Gastroesophageal sphincter (tissue), 3 donors: Measurements from ENCODE around the gene SMAD6.

Experiments
- POLR2A ChIP-seq, 2 donors: fragments of 450-650 bp; IDR thresholded peaks; one replicate each; pipeline ENCODE4 v1.6.1; 2017; ENCODE audit warnings: antibody characterized with exemption in 2 of 2, mild to moderate bottlenecking in 2 of 2, moderate library complexity in 1 of 2
- TF ChIP-seq, protein P1 (sequence below), 4 experiments: fragments of 200-600 bp in 2 of 4; fragments of 450-650 bp in 2 of 4; sonication (generic) in 1 of 4; IDR thresholded peaks; one replicate each; pipeline ENCODE4 v1.5.1; 2017 to 2019; ENCODE audit warnings: antibody characterized with exemption in 4 of 4, mild to moderate bottlenecking in 2 of 4, moderate library complexity in 2 of 4

DNA sequence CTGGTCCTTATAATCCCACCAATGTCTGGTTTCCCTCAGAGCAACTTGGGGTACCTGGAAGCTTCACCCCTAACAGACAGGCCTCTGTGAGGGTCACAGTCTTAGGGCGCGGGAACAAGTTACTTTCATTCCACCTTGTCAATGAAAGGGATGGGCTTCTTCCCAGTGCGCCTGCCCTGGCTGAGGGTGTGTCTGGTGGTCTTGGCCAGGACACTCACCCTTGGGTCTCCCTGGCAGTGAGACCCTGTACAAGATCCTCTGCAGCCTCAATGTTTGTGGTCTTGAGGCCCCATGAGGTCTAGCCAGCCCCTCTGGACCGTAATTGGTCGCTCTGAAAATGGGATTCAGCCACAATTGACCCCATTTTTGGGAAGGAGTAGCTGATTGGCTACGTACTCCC lies 40.2 kb downstream of the SMAD6 start:
- TF ChIP-seq, protein P1, sequence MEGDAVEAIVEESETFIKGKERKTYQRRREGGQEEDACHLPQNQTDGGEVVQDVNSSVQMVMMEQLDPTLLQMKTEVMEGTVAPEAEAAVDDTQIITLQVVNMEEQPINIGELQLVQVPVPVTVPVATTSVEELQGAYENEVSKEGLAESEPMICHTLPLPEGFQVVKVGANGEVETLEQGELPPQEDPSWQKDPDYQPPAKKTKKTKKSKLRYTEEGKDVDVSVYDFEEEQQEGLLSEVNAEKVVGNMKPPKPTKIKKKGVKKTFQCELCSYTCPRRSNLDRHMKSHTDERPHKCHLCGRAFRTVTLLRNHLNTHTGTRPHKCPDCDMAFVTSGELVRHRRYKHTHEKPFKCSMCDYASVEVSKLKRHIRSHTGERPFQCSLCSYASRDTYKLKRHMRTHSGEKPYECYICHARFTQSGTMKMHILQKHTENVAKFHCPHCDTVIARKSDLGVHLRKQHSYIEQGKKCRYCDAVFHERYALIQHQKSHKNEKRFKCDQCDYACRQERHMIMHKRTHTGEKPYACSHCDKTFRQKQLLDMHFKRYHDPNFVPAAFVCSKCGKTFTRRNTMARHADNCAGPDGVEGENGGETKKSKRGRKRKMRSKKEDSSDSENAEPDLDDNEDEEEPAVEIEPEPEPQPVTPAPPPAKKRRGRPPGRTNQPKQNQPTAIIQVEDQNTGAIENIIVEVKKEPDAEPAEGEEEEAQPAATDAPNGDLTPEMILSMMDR (IDR thresholded peaks at IDR 0.05): no peak
- TF ChIP-seq POLR2A (IDR thresholded peaks at IDR 0.05): no peak
